Panc1 (cell line): ENCODE data around the gene TMEM200B. TPM values are rescaled to one million over a fixed set of nuclear protein-coding genes. Genes with fewer than 3 reads are reported as not detected.

ENCODE experiments used
- ATAC-seq: fragments of 200-7000 bp; cut with Tn5 transposase; 2 replicates; pipeline ENCODE4 v1.9.1; 2020; ENCODE audit warnings: mild to moderate bottlenecking, moderate library complexity
- BruUV-seq: library from RNA; stranded (reverse); fragments of 400-500 nt; replicated peaks from 2 replicates; lab custom pipeline; 2021; lab: Mats Ljungman, UMichigan
- CTCF ChIA-PET: fragments of 300-600 bp; sonication (Branson Sonifier 250); formaldehyde crosslinking; loops from one replicate; lab custom pipeline; 2022; ENCODE audit warnings: antibody characterized with exemption; lab: Charles Lee
- POLR2A ChIA-PET: fragments of 300-600 bp; sonication (Branson Sonifier 250); formaldehyde crosslinking; loops from one replicate; lab custom pipeline; 2022; ENCODE audit warnings: antibody characterized with exemption; lab: Charles Lee
- DNase-seq: peaks from one replicate; pipeline ENCODE4 v3.0.0-alpha.2; 2010; ENCODE audit warnings: low read depth, low spot score
- H3K27ac ChIP-seq: 2 replicates; pipeline ENCODE4 v1.5.1; 2011; ENCODE audit warnings: mild to moderate bottlenecking, low read length, inconsistent platforms
- H3K27me3 ChIP-seq: fragments of 200-500 bp; sonication (Bioruptor generic); 2 replicates; pipeline ENCODE4 v1.6.0; 2014; ENCODE audit warnings: low read length, inconsistent platforms; ENCODE audit not compliant: control insufficient read depth, insufficient read depth
- H3K36me3 ChIP-seq: fragments of 200-500 bp; sonication (Bioruptor generic); 2 replicates; pipeline ENCODE4 v1.5.1; 2014; ENCODE audit warnings: inconsistent platforms, mild to moderate bottlenecking, low read length, moderate library complexity; ENCODE audit not compliant: control insufficient read depth, insufficient read depth
- H3K4me1 ChIP-seq: 2 replicates; pipeline ENCODE4 v1.5.1; 2011; ENCODE audit warnings: inconsistent platforms, mild to moderate bottlenecking, low read length, moderate library complexity; ENCODE audit not compliant: control insufficient read depth, insufficient read depth
- H3K4me3 ChIP-seq, 2 experiments: 2 replicates each; pipeline ENCODE4 v1.5.1; 2011 to 2012; ENCODE audit warnings: low read depth in 2 of 2, low read length in 2 of 2, mild to moderate bottlenecking in 2 of 2, inconsistent platforms in 1 of 2, moderate library complexity in 1 of 2
- H3K9me3 ChIP-seq: fragments of 200-500 bp; sonication (Bioruptor generic); 2 replicates; pipeline ENCODE4 v1.5.1; 2014; ENCODE audit warnings: low read depth, mild to moderate bottlenecking, inconsistent platforms, low read length, moderate library complexity; ENCODE audit not compliant: control insufficient read depth, insufficient read depth
- CTCF ChIP-seq: fragments of 450-650 bp; IDR thresholded peaks from 2 replicates; pipeline ENCODE4 v1.5.1; 2017; ENCODE audit warnings: mild to moderate bottlenecking
- POLR2AphosphoS5 ChIP-seq: IDR thresholded peaks from 2 replicates; pipeline ENCODE4 v1.6.1; 2012; ENCODE audit warnings: mild to moderate bottlenecking, low read depth, low read length, moderate library complexity
- REST ChIP-seq, 2 experiments: IDR thresholded peaks; 2 replicates each; pipeline ENCODE4 v1.6.1; 2011 to 2012; ENCODE audit warnings: low read depth in 2 of 2, control low read depth in 1 of 2, low read length in 1 of 2, mild to moderate bottlenecking in 1 of 2, moderate library complexity in 1 of 2; ENCODE audit not compliant: insufficient read depth in 1 of 2
- SIN3A ChIP-seq: IDR thresholded peaks from 2 replicates; pipeline ENCODE4 v1.6.1; 2012; ENCODE audit warnings: low read depth, mild to moderate bottlenecking, low read length, moderate library complexity, borderline replicate concordance; ENCODE audit not compliant: insufficient read depth
- TCF7L2 ChIP-seq: IDR thresholded peaks from 2 replicates; pipeline ENCODE4 v1.6.1; 2011; ENCODE audit warnings: mild to moderate bottlenecking, low read depth, low read length, inconsistent platforms
- in situ Hi-C: cut with HindIII; loops from 2 replicates; pipeline ENCODE4 v1.10.0; 2016; ENCODE audit warnings: low sequenced_read_pairs, low pct_unique_long_range_greater_than_20kb
- intact Hi-C: fragments of 100-400 bp; cut with micrococcal nuclease; formaldehyde crosslinking; loops from one replicate; pipeline ENCODE4 v1.10.0; 2022; ENCODE audit not compliant: unreplicated experiment
- total RNA-seq: library from RNA; stranded (reverse); gene quantifications from one replicate; pipeline ENCODE4 v1.2.1, GENCODE V29; 2021; ENCODE audit not compliant: unreplicated experiment

TMEM200B gene
- total RNA-seq, 1 experiment from 2014 or later = 2.1 TPM

DNA sequence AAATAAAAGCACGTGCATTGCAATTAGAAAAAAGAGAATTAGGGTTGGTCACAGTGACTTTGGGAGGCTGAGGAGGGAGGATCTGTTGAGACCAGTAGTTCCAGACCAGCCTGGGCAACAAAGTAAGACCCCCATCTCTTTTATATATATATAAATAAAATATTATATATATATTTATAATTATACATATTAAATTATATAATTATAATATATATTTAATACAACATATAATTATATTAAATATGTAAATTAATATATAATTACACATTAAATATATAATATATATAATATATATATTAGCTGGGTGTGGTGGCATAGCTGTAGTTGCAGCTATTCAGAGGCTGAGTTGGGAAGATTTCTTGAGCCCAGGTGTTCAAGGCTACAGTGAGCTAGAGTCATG lies 23.2 kb downstream of the TMEM200B start:
- Histone ChIP-seq H3K36me3 (no peaks in the 10 kb centered on the region), H3K9me3 (no peaks in the 10 kb centered on the region), H3K4me1 (no peaks in the 10 kb centered on the region), H3K27ac (no peak overlapping the region), H3K4me3 (no peak overlapping the region), H3K27me3 (no peaks in the 10 kb centered on the region)
- in situ Hi-C loops = no loop called here
- no peak for DNase-seq
- no peak for ATAC-seq
- ChIA-PET CTCF (no interaction called here), POLR2A (interaction anchor here (0.6 kb wide), 1 partner anchor 81 kb away, joined by 3 read pairs; no protein-coding TSS in a partner anchor)
- BruUV-seq = no TSS peak
- intact Hi-C loops = no loop called here
- TF ChIP-seq POLR2AphosphoS5 (no peak), TCF7L2 (no peak), SIN3A (no peak), CTCF (no peak), REST (IDR thresholded peaks at IDR 0.05; ENCODE audit: insufficient read depth in 1 of 2, low read depth in 2 of 2, low read length in 1 of 2) (no peak)

GRCh38 chr1:29099286-29099685 lies 24.4 kb downstream of the TMEM200B start:
- DNase-seq (no peak), ATAC-seq (no peak)
- POLR2A ChIA-PET = no interaction called here
- TF ChIP-seq SIN3A (no peak), POLR2AphosphoS5 (no peak), TCF7L2 (no peak), REST (IDR thresholded peaks at IDR 0.05; ENCODE audit: insufficient read depth in 1 of 2, low read depth in 2 of 2, low read length in 1 of 2) (no peak), CTCF (no peak)
- H3K4me3 ChIP-seq = no peak overlapping the region
- BruUV-seq = no TSS peak
- no peak overlapping the region for H3K27ac ChIP-seq
- no peaks in the 10 kb centered on the region for H3K4me1 ChIP-seq
- no peaks in the 10 kb centered on the region for H3K9me3 ChIP-seq
- intact Hi-C loops = no loop called here
- no peaks in the 10 kb centered on the region for H3K27me3 ChIP-seq
- CTCF ChIA-PET = interaction anchor here (0.7 kb wide), 1 partner anchor 10 kb away, joined by 8 read pairs; no protein-coding TSS in a partner anchor
- in situ Hi-C loops = no loop called here
- no peaks in the 10 kb centered on the region for H3K36me3 ChIP-seq
